Measurements from ENCODE around the gene GIMAP1.

DNA sequence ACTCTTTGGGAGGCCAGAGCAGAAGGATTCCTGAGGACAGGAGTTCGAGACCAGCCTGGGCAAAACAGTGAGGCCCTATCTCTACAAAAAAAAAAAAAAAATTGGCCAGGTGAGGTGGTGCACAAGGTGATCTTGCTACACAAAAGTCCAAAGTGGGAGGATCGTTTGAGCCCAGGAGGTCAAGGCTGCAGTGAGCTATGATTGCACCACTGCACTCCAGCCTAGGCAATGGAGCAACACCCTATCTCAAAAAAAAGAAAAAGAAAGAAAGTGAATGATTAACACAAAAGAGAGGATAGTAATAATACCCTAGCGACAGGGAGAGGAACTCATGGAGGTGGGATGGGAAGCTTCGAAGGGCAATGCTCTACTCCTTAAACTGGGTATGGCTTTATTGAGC, 53.4 kb downstream of the GIMAP1 start:
- TF ChIP-seq, protein P1, sequence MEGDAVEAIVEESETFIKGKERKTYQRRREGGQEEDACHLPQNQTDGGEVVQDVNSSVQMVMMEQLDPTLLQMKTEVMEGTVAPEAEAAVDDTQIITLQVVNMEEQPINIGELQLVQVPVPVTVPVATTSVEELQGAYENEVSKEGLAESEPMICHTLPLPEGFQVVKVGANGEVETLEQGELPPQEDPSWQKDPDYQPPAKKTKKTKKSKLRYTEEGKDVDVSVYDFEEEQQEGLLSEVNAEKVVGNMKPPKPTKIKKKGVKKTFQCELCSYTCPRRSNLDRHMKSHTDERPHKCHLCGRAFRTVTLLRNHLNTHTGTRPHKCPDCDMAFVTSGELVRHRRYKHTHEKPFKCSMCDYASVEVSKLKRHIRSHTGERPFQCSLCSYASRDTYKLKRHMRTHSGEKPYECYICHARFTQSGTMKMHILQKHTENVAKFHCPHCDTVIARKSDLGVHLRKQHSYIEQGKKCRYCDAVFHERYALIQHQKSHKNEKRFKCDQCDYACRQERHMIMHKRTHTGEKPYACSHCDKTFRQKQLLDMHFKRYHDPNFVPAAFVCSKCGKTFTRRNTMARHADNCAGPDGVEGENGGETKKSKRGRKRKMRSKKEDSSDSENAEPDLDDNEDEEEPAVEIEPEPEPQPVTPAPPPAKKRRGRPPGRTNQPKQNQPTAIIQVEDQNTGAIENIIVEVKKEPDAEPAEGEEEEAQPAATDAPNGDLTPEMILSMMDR (IDR thresholded peaks at IDR 0.05) = no peak
- TF ChIP-seq POLR2A (IDR thresholded peaks at IDR 0.05) = no peak

All from upper lobe of left lung (tissue), 4 donors.